T1000 (cell line): ENCODE measurements around the gene CARD11.

Experiments used
- DNase-seq: peaks from one replicate; lab custom pipeline; 2025; ENCODE audit warnings: mixed read lengths; lab: John Stamatoyannopoulos, UW

Gene CARD11

GRCh38 chr7:2905500-2905899 is 138.2 kb downstream of the CARD11 start:
- DNase-seq: no peak

- no peak for DNase-seq
These were observed 138.6 kb downstream of the CARD11 start for GRCh38 chr7:2905027-2905426.

- no peak for DNase-seq
These were observed 139.5 kb downstream of the CARD11 start for GRCh38 chr7:2904202-2904601.

- DNase-seq: no peak
These were observed 139.9 kb downstream of the CARD11 start for GRCh38 chr7:2903682-2904162.

- no peak for DNase-seq
These were observed 146.6 kb downstream of the CARD11 start for GRCh38 chr7:2897023-2897422.

GRCh38 chr7:2896131-2896530 is 147.5 kb downstream of the CARD11 start:
- no peak for DNase-seq

- no peak for DNase-seq
These were observed 149.3 kb downstream of the CARD11 start for GRCh38 chr7:2894118-2894940.

- no peak for DNase-seq
These were observed 150.2 kb downstream of the CARD11 start for GRCh38 chr7:2893411-2893861.

- DNase-seq: no peak
These were observed 151.1 kb downstream of the CARD11 start for GRCh38 chr7:2892549-2892948.

GRCh38 chr7:2887816-2888215 is 155.9 kb downstream of the CARD11 start:
- DNase-seq: no peak

GRCh38 chr7:2886900-2887299 is 156.8 kb downstream of the CARD11 start:
- DNase-seq: peak; percentile 23

- no peak for DNase-seq
These were observed 157.3 kb downstream of the CARD11 start for GRCh38 chr7:2886391-2886790.

GRCh38 chr7:2884161-2884560 is 159.5 kb downstream of the CARD11 start:
- no peak for DNase-seq

GRCh38 chr7:2883101-2883500 is 160.6 kb downstream of the CARD11 start:
- DNase-seq: no peak

- no peak for DNase-seq
These were observed 161.6 kb downstream of the CARD11 start for GRCh38 chr7:2882111-2882510.

GRCh38 chr7:2880874-2881533 is 162.7 kb downstream of the CARD11 start:
- DNase-seq: no peak

GRCh38 chr7:2880051-2880450 is 163.6 kb downstream of the CARD11 start:
- no peak for DNase-seq

- no peak for DNase-seq
These were observed 164.3 kb downstream of the CARD11 start for GRCh38 chr7:2879354-2879753.

- no peak for DNase-seq
These were observed 165.4 kb downstream of the CARD11 start for GRCh38 chr7:2878306-2878705.

- DNase-seq: peak; percentile 43
These were observed 167.5 kb downstream of the CARD11 start for GRCh38 chr7:2876031-2876731.

- peak; percentile 72 for DNase-seq
These were observed 169.7 kb downstream of the CARD11 start for GRCh38 chr7:2873686-2874551.

GRCh38 chr7:2873146-2873545 is 170.5 kb downstream of the CARD11 start:
- no peak for DNase-seq
